ENCODE results near the gene UCN3.
A peak's percentile ranks its signal among the peaks of the same experiment; 100 is the strongest.
"Not testable (repeated sequence)": the region's sequence is repeated elsewhere in the genome, so short reads cannot be mapped to it uniquely, and the experiment has no call there.

Gene UCN3

DNA sequence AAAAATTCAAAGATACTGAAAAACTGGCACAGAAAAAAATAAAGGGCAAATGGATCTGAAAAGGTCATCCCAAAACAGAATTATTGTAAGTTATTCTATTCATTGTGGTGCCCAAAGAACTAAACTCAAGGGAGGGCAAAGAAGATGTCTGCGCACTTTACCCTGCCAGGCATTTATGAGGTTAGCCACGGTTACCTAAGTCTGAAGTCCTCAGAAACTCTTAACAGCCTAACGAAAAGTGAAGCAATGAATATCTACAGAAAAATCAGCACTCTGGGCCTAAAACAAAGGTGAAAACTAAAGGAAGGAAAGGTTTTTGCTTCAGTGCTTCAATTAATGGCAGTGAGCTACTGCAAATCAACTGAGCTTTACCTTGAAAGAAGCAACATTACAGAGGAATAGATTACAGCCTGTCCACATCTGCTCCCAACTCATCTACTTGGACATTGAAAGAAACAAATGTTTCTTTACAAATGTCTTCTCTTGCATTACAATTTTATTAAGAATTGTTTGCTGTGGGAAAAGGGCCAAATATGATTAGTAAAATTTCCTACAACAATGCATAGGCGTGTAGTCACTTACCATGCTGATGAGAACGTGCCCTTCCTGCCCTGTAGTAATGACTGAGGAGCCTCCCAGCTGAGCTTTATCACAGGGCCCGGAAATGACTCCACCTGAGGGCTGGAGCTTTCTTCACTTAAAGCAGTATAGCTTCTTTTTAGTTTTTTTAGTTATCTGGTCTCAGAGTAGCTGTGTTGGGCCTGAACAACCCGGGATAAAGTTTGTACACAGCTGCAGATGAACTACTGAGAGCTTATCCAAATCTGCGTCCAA is 39.7 kb downstream of the UCN3 start, which contains the start of gene TUBAL3:
TSS of gene TUBAL3 (minus strand) at position 621 of the 834 bp plus-strand sequence. CDS start at position 585, 36 bp downstream.
- DNase-seq (ENCODE audit: low read depth in 1 of 2, low spot score in 1 of 2), result no peak

DNA sequence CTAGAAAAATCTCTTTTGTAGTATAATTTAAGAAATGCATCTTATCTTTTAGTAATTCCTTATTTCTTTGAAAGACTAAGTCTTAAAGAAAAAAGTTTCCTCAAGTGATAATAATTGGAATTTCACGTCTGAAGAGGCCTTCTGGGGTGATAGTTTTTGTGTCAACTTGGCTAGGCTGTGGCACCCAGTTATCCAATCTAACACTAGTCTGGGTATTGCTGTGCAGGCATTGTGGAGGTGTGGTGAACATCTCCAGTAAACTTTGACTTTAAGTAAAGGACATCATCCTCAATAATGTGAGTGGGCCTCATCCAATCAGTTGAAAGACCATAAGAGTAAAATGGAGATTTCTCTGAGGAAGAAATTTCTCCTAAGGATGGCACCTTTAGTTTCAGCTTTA is 42.2 kb downstream of the UCN3 start:
- no peak for DNase-seq (ENCODE audit: low read depth in 1 of 2, low spot score in 1 of 2)

DNA sequence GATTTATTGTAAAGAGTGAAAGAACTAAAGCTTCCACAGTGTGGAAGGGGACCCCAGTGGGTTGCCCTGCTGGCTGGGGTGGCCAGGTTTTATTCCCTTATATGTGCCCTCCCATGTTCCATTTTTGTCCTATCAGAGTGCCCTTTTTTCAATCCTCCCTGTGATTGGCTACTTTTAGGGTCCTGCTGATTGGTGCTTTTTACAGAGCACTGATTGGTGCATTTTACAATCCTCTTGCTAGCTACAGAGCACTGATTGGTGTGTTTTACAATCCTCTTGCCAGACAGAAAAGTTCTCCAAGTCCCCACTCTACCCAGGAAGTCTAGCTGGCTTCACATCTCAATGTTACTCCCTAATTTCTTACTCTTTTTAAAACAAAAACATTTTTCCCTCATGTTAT is 46.0 kb downstream of the UCN3 start:
- not testable (repeated sequence) for DNase-seq (ENCODE audit: low read depth in 1 of 2, low spot score in 1 of 2)

DNA sequence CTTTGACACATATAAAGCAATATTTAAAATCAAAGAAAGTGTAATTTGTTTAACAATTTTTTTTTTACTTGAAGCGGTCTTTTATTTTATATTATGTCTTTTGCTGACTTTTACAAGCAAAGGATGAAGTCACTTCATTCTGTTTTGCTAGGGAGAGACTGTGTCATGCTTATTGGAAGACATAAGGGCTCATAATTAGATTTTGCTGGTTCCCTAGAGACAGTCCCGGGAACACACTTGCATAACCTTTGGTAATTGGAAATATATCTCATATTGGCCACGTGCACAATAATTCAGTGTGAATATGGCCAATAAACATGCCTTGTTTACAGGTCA is 47.1 kb downstream of the UCN3 start:
- DNase-seq (ENCODE audit: low read depth in 1 of 2, low spot score in 1 of 2), result no peak

DNA sequence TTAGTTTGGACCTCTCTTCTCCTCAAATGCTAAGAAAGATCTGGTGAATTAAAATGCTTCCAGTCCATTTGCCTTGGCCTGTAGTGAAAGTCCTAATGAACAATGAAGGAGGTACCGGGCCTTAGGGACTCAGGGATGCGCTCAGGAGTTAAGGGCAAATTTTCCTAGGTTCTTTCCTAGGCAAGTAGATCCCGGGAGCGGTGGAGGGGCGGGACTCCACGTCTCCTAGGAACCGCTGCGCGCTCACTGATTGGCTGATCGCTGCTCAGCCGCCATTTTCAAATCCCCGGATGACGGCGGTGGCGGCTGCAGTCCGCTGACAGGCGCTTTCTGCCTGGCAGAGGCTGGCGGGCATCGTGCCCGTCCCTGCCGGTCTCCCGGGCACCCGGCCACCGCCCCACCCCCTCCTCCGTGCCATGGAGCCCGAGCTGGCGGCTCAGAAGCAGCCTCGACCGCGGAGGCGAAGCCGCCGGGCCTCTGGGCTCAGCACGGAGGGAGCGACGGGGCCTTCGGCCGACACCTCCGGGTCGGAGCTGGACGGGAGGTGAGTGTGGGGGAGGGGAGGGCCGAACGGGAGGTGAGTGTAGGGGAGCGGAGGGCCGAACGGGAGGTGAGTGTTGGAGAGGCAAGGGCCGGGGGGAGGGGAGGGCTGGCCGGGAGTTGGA is 47.6 kb downstream of the UCN3 start, which contains the start of gene NET1:
TSS of gene NET1 (plus strand) at position 281 of the 665 bp plus-strand sequence. CDS start at position 417, 136 bp downstream.
- peak; percentile 30 to 46 for DNase-seq (ENCODE audit: low read depth in 1 of 2, low spot score in 1 of 2)

DNA sequence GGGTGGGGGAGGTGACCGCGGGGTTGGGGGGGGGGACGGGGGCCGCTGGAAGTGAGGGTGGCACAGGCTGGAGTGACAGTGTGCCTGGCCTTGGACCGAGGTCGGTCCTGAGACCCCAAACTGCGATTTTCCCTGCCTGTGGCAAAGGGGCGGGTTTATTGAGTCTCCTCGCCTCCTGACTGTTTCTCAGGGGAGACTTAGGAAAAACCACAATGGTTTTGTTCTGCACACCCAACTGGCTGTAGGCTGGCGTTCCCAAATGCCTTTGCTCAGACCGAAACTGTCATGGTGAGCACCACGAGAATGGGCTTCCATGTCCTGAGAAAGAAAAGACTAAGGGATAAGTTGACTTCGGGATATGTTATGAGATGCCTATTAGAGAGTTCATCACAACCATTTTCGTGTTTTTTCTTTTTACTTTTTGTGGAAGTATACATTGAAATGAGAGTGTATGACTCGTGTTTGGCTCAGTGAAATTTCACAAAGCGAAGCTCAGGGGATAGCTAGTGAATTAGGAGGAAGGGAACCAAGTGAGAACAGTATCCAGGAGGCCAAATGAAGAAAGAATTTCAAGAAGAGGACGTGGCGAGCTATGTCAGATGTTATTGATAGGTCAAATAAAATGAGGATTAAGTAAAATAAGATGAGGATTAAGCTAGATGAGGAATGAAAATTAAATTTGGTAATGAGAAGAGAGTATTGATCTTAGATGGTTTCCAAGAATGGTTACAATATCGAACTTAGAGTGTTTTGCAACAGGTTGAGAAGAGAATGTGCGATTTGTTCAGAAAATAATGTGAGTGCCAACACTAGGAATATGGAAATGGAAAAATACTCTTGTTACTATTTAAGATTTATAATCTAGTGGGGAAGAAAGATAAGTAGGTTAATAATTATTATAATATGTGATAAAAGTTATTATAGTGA is 48.5 kb downstream of the UCN3 start:
- no peak for DNase-seq (ENCODE audit: low read depth in 1 of 2, low spot score in 1 of 2)

DNA sequence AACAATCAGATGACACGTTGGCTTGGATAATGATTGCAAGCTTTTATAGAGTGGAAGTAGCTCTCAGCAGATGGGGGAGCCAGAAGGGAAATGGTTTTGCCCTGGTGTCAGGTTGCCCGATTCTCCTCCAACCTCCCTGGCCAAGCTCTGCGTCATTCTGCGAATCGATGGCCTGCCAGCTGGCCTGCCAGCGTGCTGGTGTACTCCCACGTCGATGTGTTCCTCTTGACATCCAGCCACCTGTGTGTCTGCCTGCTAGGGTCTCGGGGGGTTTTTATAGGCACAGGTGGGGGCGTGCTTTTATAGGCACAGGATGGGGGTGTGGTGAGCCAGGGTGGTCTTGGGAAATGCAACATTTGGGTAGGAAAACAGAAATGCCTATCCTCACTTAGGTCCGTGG is 52.2 kb downstream of the UCN3 start:
- DNase-seq (ENCODE audit: low read depth in 1 of 2, low spot score in 1 of 2), result no peak

DNA sequence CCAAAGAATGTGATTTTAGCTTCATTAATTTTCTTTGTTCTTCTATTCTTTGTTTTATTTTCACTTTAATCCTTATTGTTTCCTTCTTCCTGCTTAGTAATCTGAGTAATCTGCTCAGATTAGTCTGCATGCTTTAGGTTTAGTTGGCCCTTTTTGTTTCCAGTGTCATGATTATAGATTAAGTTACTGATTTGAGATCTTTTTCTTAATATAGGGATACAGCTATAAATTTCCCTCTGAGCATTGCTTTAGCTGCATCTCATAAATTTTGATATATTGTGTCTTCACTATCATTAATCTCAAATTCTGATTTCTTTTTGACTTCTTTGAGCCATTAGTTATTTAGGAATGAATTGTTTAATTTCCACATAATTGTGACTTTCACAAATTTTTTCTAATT is 53.8 kb downstream of the UCN3 start:
- DNase-seq (ENCODE audit: low read depth in 1 of 2, low spot score in 1 of 2), result no peak

DNA sequence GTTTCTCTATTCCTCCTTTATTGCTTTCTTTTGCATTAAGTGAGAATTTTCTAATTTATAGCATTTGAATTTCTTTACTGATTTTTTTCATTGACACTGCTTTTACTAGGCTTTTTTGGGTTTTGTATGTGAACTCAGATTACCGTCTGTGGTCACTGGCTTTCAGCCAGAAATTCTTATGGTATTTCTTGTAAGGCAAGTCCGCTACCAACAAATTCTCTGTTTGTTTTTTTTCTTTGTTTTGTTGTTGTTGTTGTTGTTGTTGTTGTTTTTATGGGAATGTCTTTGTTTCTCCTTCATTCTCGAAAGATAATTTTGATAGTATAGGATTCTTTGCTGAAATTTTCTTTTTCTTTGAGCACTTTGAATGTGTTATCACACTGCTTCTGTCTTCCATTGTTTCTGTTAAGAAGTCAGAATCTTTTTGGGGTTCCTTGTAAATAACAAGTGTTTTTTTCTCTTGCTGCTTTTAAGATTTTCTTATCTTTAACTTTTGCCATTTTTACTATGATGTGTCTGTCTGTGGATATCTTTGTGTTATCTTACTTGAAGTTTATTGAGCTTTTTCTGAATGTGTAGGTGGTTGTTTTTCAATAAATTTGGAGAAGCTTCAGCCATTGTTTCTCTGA is 54.8 kb downstream of the UCN3 start:
- DNase-seq (ENCODE audit: low read depth in 1 of 2, low spot score in 1 of 2), result no peak

DNA sequence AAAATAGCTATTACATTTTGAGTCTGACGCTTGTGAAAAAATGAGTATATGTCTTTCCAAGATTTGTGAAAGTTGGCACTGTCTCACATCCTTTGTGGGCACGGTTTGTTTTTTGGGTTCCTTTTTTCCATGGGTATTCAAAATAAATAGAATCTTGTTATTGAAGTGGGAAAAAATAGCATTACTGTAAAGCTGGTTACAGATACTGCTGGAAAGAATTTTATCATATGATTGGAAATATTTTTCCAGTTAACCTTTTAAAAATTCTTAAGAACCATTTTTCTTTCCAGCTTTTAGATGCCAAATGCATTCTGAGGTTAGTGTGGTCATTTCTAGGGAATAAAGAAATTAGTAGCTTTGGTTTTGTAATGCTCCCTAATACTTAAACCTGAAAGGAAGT is 59.0 kb downstream of the UCN3 start:
- DNase-seq (ENCODE audit: low read depth in 1 of 2, low spot score in 1 of 2), result no peak

All from activated T-helper 1 cell treated with anti-CD3 and anti-CD28 coated beads, Interleukin-2, amount 50 U/mL, for 16 hours (primary cell).